Measurements from ENCODE around the gene ALDH1B1.

The ALDH1B1 gene

GRCh38 chr9:38440516-38440915, 48.0 kb downstream of the ALDH1B1 start:
- DNase-seq (ENCODE audit: low read depth in 2 of 2), result no peak

DNA sequence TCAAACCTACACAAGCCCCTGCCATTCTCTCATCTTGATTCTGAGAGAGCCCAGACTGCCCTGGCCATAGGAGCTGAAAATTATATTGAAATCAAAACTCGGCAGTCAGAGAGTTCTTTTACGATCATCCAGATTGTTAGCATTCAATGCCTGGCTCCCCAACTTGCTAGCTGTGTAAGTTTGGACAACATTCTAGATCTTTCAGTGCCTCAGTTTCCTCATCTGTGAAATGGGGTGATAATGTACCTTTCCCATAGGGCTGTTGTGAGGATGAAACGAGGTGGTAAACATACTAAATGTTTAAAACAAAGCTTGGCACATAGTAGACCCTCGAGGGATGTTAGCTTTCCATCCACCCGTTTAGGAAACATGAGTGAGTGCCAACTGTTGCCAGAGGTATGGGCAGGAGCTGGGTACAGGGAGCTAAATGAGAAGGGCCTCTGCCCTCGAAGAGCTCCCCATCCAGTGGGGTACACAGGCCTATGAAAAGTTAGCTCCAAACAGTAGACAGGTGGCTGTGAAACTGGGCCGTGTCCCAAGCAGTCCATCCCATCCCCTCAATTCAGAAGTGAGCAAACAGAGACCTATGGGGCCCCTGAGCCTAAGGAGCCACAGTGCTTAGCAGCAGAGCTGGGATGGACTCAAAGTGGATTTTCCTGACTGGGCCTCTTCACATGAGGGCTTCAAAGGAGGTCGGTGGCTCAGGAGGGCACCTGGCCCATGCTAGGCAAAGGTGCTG, 49.0 kb downstream of the ALDH1B1 start:
- no peak for DNase-seq (ENCODE audit: low read depth in 2 of 2)

GRCh38 chr9:38442473-38443096, 50.1 kb downstream of the ALDH1B1 start:
- DNase-seq (ENCODE audit: low read depth in 2 of 2), result no peak

- no peak for DNase-seq (ENCODE audit: low read depth in 2 of 2)
These were observed 50.7 kb downstream of the ALDH1B1 start for GRCh38 chr9:38443181-38443580.

GRCh38 chr9:38443597-38443996, 51.1 kb downstream of the ALDH1B1 start:
- no peak for DNase-seq (ENCODE audit: low read depth in 2 of 2)

GRCh38 chr9:38445154-38446043, 52.9 kb downstream of the ALDH1B1 start:
- DNase-seq (ENCODE audit: low read depth in 2 of 2), result no peak

DNA sequence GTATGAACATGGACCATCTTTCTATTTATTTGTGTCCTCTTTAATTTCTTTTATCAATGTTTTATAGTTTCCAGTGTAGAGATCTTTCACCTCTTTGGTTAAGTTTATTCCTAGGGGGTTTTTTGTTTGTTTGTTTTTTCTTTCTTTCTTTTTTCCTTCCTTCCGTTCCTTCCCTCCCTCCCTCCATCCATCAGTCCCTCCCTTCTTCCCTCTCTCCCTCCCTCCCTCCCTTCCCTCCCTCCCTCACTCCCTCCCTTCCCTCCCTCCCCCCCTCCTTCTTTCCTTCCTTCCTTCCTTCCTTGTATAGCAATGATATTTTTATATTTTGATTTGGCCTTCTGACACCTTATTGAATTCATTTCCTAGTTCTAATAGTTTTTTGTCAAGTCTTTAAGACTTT, 55.2 kb downstream of the ALDH1B1 start:
- DNase-seq (ENCODE audit: low read depth in 2 of 2), result no peak
